Stimulated activated CD4-positive, alpha-beta T cell treated with anti-CD3 and anti-CD28 coated beads, Interleukin-4, amount 100 ng/mL, for 1 hour (primary cell): ENCODE results near the gene IZUMO4.
"Not testable (repeated sequence)": the region's sequence is repeated elsewhere in the genome, so short reads cannot be mapped to it uniquely, and the experiment has no call there.

Experiments
- DNase-seq: peaks from one replicate; pipeline ENCODE4 v3.0.0-alpha.2; 2020

The IZUMO4 gene

GRCh38 chr19:2129022-2129421 lies 32.3 kb downstream of the IZUMO4 start:
- no peak for DNase-seq

- DNase-seq: no peak
These were observed 32.8 kb downstream of the IZUMO4 start for GRCh38 chr19:2129486-2129885.

- DNase-seq: no peak
These were observed 33.4 kb downstream of the IZUMO4 start for GRCh38 chr19:2129892-2130770.

- DNase-seq: not testable (repeated sequence)
These were observed 34.6 kb downstream of the IZUMO4 start for GRCh38 chr19:2131012-2131975.

GRCh38 chr19:2132191-2132590 lies 35.5 kb downstream of the IZUMO4 start:
- DNase-seq: no peak

GRCh38 chr19:2132731-2133490 lies 36.2 kb downstream of the IZUMO4 start:
- no peak for DNase-seq

- DNase-seq: no peak
These were observed 39.0 kb downstream of the IZUMO4 start for GRCh38 chr19:2135474-2136402.

- DNase-seq: no peak
These were observed 40.1 kb downstream of the IZUMO4 start for GRCh38 chr19:2136796-2137195.

GRCh38 chr19:2138061-2138728 lies 41.5 kb downstream of the IZUMO4 start:
- DNase-seq: no peak

GRCh38 chr19:2139385-2140137 lies 42.8 kb downstream of the IZUMO4 start:
- DNase-seq: no peak

- no peak for DNase-seq
These were observed 43.4 kb downstream of the IZUMO4 start for GRCh38 chr19:2140138-2140569.

- DNase-seq: no peak
These were observed 45.6 kb downstream of the IZUMO4 start for GRCh38 chr19:2142173-2142829.

GRCh38 chr19:2144190-2144589 lies 47.5 kb downstream of the IZUMO4 start:
- no peak for DNase-seq

- DNase-seq: no peak
These were observed 49.1 kb downstream of the IZUMO4 start for GRCh38 chr19:2145831-2146241.

- DNase-seq: peak; percentile 26
These were observed 51.9 kb downstream of the IZUMO4 start for GRCh38 chr19:2148482-2149135.
